DOHH2 (cell line): ENCODE data around the gene RIT2.

Experiments used
- H3F3A ChIP-seq: fragments of 200-600 bp; sonication (generic), shearing (Covaris generic); 2 replicates; pipeline ENCODE4 v1.6.0; 2016; ENCODE audit warnings: antibody characterized with exemption, mild to moderate bottlenecking; ENCODE audit not compliant: control insufficient read depth, insufficient read depth
- H3K27ac ChIP-seq: fragments of 200-600 bp; sonication (generic); 2 replicates; pipeline ENCODE4 v1.5.1; 2014; ENCODE audit warnings: low read depth, mild to moderate bottlenecking, low read length, moderate library complexity
- H3K27me3 ChIP-seq: fragments of 200-600 bp; sonication (generic); 2 replicates; pipeline ENCODE4 v1.6.1; 2014; ENCODE audit warnings: mild to moderate bottlenecking, low read length, mixed read lengths; ENCODE audit not compliant: control insufficient read depth
- H3K36me3 ChIP-seq: fragments of 200-600 bp; sonication (generic); 2 replicates; pipeline ENCODE4 v1.6.1; 2014; ENCODE audit warnings: mild to moderate bottlenecking, low read length, moderate library complexity, mixed read lengths; ENCODE audit not compliant: control insufficient read depth
- H3K4me1 ChIP-seq: fragments of 200-600 bp; sonication (generic); 2 replicates; pipeline ENCODE4 v1.6.1; 2014; ENCODE audit warnings: mild to moderate bottlenecking, low read length, mixed read lengths; ENCODE audit not compliant: control insufficient read depth
- H3K4me2 ChIP-seq: fragments of 200-600 bp; sonication (generic); 2 replicates; pipeline ENCODE4 v1.6.0; 2014; ENCODE audit warnings: mild to moderate bottlenecking, low read length, moderate library complexity
- H3K4me3 ChIP-seq: fragments of 200-600 bp; sonication (generic); 2 replicates; pipeline ENCODE4 v1.5.1; 2014; ENCODE audit warnings: mild to moderate bottlenecking, low read length, mixed read lengths
- H3K79me2 ChIP-seq: fragments of 200-600 bp; sonication (generic); 2 replicates; pipeline ENCODE4 v1.6.1; 2014; ENCODE audit warnings: mild to moderate bottlenecking, low read length, mixed read lengths; ENCODE audit not compliant: control insufficient read depth
- H3K9me2 ChIP-seq: fragments of 200-600 bp; sonication (generic); replicated peaks from 2 replicates; pipeline ENCODE4 v1.6.1; 2014; ENCODE audit warnings: mild to moderate bottlenecking, low read length, mixed read lengths; ENCODE audit not compliant: control insufficient read depth
- H3K9me3 ChIP-seq: fragments of 200-600 bp; sonication (generic); 2 replicates; pipeline ENCODE4 v1.6.1; 2014; ENCODE audit warnings: antibody characterized with exemption, low read length, mixed read lengths; ENCODE audit not compliant: control insufficient read depth, insufficient read depth
- H4K20me1 ChIP-seq: fragments of 200-600 bp; sonication (generic); 2 replicates; pipeline ENCODE4 v1.6.0; 2014; ENCODE audit warnings: low read depth, mild to moderate bottlenecking, antibody characterized with exemption, low read length, moderate library complexity; ENCODE audit not compliant: control insufficient read depth, insufficient read depth
- EZH2phosphoT487 ChIP-seq: fragments of 200-600 bp; sonication (generic); IDR thresholded peaks from 2 replicates; pipeline ENCODE4 v1.6.1; 2017; ENCODE audit warnings: borderline replicate concordance, mild to moderate bottlenecking, antibody characterized with exemption, low read length, moderate library complexity, mixed read lengths
- TF ChIP-seq, protein P1 (sequence below): fragments of 200-600 bp; sonication (generic); IDR thresholded peaks from one replicate; pipeline ENCODE4 v1.5.1; 2014; ENCODE audit warnings: antibody characterized with exemption, mild to moderate bottlenecking, low read depth, low read length; ENCODE audit not compliant: poor library complexity, severe bottlenecking

RIT2 gene

GRCh38 chr18:42980426-42980825 is 135.1 kb downstream of the RIT2 start:
- H3K4me3 ChIP-seq, result no peak overlapping the region
- H3K9me2 ChIP-seq, result no peaks in the 10 kb centered on the region
- no peaks in the 10 kb centered on the region for H3F3A ChIP-seq
- H4K20me1 ChIP-seq, result no peaks in the 10 kb centered on the region
- TF ChIP-seq, protein P1, sequence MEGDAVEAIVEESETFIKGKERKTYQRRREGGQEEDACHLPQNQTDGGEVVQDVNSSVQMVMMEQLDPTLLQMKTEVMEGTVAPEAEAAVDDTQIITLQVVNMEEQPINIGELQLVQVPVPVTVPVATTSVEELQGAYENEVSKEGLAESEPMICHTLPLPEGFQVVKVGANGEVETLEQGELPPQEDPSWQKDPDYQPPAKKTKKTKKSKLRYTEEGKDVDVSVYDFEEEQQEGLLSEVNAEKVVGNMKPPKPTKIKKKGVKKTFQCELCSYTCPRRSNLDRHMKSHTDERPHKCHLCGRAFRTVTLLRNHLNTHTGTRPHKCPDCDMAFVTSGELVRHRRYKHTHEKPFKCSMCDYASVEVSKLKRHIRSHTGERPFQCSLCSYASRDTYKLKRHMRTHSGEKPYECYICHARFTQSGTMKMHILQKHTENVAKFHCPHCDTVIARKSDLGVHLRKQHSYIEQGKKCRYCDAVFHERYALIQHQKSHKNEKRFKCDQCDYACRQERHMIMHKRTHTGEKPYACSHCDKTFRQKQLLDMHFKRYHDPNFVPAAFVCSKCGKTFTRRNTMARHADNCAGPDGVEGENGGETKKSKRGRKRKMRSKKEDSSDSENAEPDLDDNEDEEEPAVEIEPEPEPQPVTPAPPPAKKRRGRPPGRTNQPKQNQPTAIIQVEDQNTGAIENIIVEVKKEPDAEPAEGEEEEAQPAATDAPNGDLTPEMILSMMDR, result no peak
- TF ChIP-seq EZH2phosphoT487, result no peak
- no peaks in the 10 kb centered on the region for H3K79me2 ChIP-seq
- no peaks in the 10 kb centered on the region for H3K27me3 ChIP-seq
- H3K4me2 ChIP-seq, result no peak overlapping the region
- H3K27ac ChIP-seq, result no peak overlapping the region
- no peaks in the 10 kb centered on the region for H3K36me3 ChIP-seq
- peaks cover 30% of the 10 kb centered on the region for H3K4me1 ChIP-seq
- H3K9me3 ChIP-seq, result no peaks in the 10 kb centered on the region

- TF ChIP-seq EZH2phosphoT487, result no peak
- TF ChIP-seq, protein P1, result no peak
- no peaks in the 10 kb centered on the region for H4K20me1 ChIP-seq
- H3K27ac ChIP-seq, result no peak overlapping the region
- H3K79me2 ChIP-seq, result no peaks in the 10 kb centered on the region
- no peaks in the 10 kb centered on the region for H3K27me3 ChIP-seq
- H3K4me3 ChIP-seq, result no peak overlapping the region
- H3K9me3 ChIP-seq, result no peaks in the 10 kb centered on the region
- H3K4me2 ChIP-seq, result peak overlapping the region; percentile 32
- H3K36me3 ChIP-seq, result no peaks in the 10 kb centered on the region
- H3K4me1 ChIP-seq, result peaks cover 30% of the 10 kb centered on the region
- H3K9me2 ChIP-seq, result no peaks in the 10 kb centered on the region
- H3F3A ChIP-seq, result no peaks in the 10 kb centered on the region
Measured at GRCh38 chr18:42977982-42978637, 137.4 kb downstream of the RIT2 start.

DNA sequence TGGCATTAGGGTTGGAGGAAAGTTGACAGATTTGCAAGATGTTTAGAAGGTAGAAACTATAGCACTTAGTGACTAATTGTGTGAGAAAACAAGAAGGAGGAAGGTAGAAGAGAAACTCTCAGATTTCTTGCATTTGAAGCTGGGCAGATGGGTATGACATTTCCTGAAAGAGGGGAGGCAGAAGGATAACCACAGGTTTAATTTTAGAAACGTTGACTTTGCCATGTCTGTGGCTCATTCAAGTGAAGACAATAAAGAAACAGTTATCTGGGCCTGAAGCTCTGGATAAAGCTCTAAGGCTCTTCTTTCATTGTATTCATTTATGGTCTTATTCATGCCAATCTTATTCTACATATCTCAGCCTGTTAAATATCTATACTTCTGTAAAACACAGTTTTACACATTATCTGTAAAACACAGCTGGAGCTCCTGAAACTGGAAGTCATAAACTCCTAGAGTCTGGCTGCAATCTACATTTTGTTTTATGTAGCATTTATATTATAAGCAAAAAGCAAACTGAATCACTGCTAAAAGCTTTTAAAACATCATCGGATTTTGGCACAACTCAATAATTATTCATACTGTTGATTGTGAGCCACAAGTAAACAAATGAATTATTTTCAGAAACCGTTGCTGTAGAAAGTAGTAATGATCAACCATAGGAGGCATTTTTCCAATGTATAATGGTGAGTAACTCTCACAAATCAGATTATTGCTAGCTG is 138.5 kb downstream of the RIT2 start:
- Histone ChIP-seq H3F3A (no peaks in the 10 kb centered on the region), H3K9me3 (no peaks in the 10 kb centered on the region), H3K79me2 (no peaks in the 10 kb centered on the region), H3K27ac (peak overlapping the region; percentile 42; the same call in 1 of the 2 replicates), H3K4me3 (peak overlapping the region; percentile 6), H4K20me1 (no peaks in the 10 kb centered on the region), H3K27me3 (no peaks in the 10 kb centered on the region), H3K4me1 (peaks cover 30% of the 10 kb centered on the region), H3K9me2 (no peaks in the 10 kb centered on the region), H3K4me2 (peak overlapping the region; percentile 32), H3K36me3 (no peaks in the 10 kb centered on the region)
- TF ChIP-seq, protein P1, result no peak
- no peak for TF ChIP-seq EZH2phosphoT487
